ENCODE results near the gene ADISSP. TPM values are rescaled to one million over a fixed set of nuclear protein-coding genes. Genes with fewer than 3 reads are reported as not detected.

Gene ADISSP
- total and polyA plus RNA-seq, 9 of the 15 experiments (the other 6 are each of a cell fraction or from before 2014, with no cell fraction given) = 1.4 to 70.6 (median 23.4) TPM

- TF ChIP-seq ZNF121 (CRISPR knock-in tag; conservative IDR thresholded peaks at IDR 0.05) (peak; percentile 21; the same call in 1 of the 2 replicates), NFIC (IDR thresholded peaks at IDR 0.05) (peak; percentile 41; the same call in 1 of the 2 replicates), E2F3 (CRISPR knock-in tag; IDR thresholded peaks at IDR 0.05) (no peak)
- Histone ChIP-seq H4K20me1 (replicated peaks; ENCODE audit: control insufficient read depth, insufficient read depth, low read length) (no peaks in the 10 kb centered on the region), H3K27me3 (ENCODE audit: control insufficient read depth in 2 of 2, insufficient read depth in 2 of 2, low read length in 2 of 2) (no peaks in the 10 kb centered on the region), H3K79me2 (ENCODE audit: control insufficient read depth, insufficient read depth, low read length) (no peaks in the 10 kb centered on the region), H3K4me2 (ENCODE audit: insufficient read depth, low read length) (no peak overlapping the region), H2AFZ (ENCODE audit: low read depth, low read length) (no peak overlapping the region), H3K27ac (ENCODE audit: extremely low read depth, low read depth, low read length) (no peak overlapping the region), H3K4me3 (no peak overlapping the region), H3K9ac (ENCODE audit: insufficient read depth in 1 of 2, low read depth in 2 of 2, low read length in 2 of 2) (no peak overlapping the region), H3K9me1 (ENCODE audit: control insufficient read depth, insufficient read depth, low read length) (no peaks in the 10 kb centered on the region), H3K36me3 (ENCODE audit: control insufficient read depth, insufficient read depth, low read length) (no peaks in the 10 kb centered on the region), H3K9me3 (replicated peaks; ENCODE audit: control insufficient read depth, insufficient read depth, low read depth, low read length) (no peaks in the 10 kb centered on the region), H3K4me1 (replicated peaks in 1 of 2; ENCODE audit: control insufficient read depth in 2 of 2, insufficient read depth in 2 of 2, low read length in 2 of 2) (peaks cover 18 to 21% of the 10 kb centered on the region in 2 experiments)
- no TSS peak for BruUV-seq (replicated peaks)
- ChIA-PET POLR2A (interaction anchor here (0.6 kb wide), 1 partner anchor 13 kb away, joined by 3 read pairs; no protein-coding TSS in a partner anchor), CTCF (ENCODE audit: low intra/inter-chr PET ratio) (no interaction called here)
- in situ Hi-C loops (cut with MboI) (no loop called here), intact Hi-C loops (cut with micrococcal nuclease) (no loop called here)
- ATAC-seq = no peak
- WGBS (ENCODE audit: insufficient coverage, low coverage, missing lambda C conversion rate) = 67% methylated on average over 9 of the region's 12 CpGs
- FAIRE-seq = no peak
- DNase-seq (ENCODE audit: extremely low read depth in 1 of 4, low spot score in 3 of 4) = peak in 1 of 4 experiments; percentile 1
Measured at GRCh38 chr20:3813848-3814581, 46.5 kb upstream of the ADISSP start.

GRCh38 chr20:3812975-3813847 is 45.7 kb upstream of the ADISSP start:
- ATAC-seq (no peak), DNase-seq (ENCODE audit: extremely low read depth in 1 of 4, low spot score in 3 of 4) (no peak), FAIRE-seq (no peak)
- no peaks in the 10 kb centered on the region for H3K36me3 ChIP-seq (ENCODE audit: control insufficient read depth, insufficient read depth, low read length)
- no peak overlapping the region for H3K9ac ChIP-seq (ENCODE audit: insufficient read depth in 1 of 2, low read depth in 2 of 2, low read length in 2 of 2)
- H3K27me3 ChIP-seq (ENCODE audit: control insufficient read depth in 2 of 2, insufficient read depth in 2 of 2, low read length in 2 of 2) = no peaks in the 10 kb centered on the region
- H2AFZ ChIP-seq (ENCODE audit: low read depth, low read length) = no peak overlapping the region
- ChIA-PET POLR2A (interaction anchor here (0.5 to 0.6 kb wide), 3 partner anchors 8 to 77 kb away, joined by 3 read pairs; no protein-coding TSS in a partner anchor), CTCF (ENCODE audit: low intra/inter-chr PET ratio) (no interaction called here)
- intact Hi-C loops (cut with micrococcal nuclease) = no loop called here
- no peak overlapping the region for H3K4me3 ChIP-seq
- H4K20me1 ChIP-seq (replicated peaks; ENCODE audit: control insufficient read depth, insufficient read depth, low read length) = no peaks in the 10 kb centered on the region
- peaks cover 10 to 14% of the 10 kb centered on the region in 2 experiments for H3K4me1 ChIP-seq (replicated peaks in 1 of 2; ENCODE audit: control insufficient read depth in 2 of 2, insufficient read depth in 2 of 2, low read length in 2 of 2)
- no peaks in the 10 kb centered on the region for H3K79me2 ChIP-seq (ENCODE audit: control insufficient read depth, insufficient read depth, low read length)
- H3K27ac ChIP-seq (ENCODE audit: extremely low read depth, low read depth, low read length) = no peak overlapping the region
- no peak overlapping the region for H3K4me2 ChIP-seq (ENCODE audit: insufficient read depth, low read length)
- WGBS (ENCODE audit: insufficient coverage, low coverage, missing lambda C conversion rate) = 47% methylated on average over 8 of the region's 8 CpGs
- no peaks in the 10 kb centered on the region for H3K9me1 ChIP-seq (ENCODE audit: control insufficient read depth, insufficient read depth, low read length)
- no TSS peak for BruUV-seq (replicated peaks)
- in situ Hi-C loops (cut with MboI) = no loop called here
- no peaks in the 10 kb centered on the region for H3K9me3 ChIP-seq (replicated peaks; ENCODE audit: control insufficient read depth, insufficient read depth, low read depth, low read length)
- no peak for TF ChIP-seq CBX1 (IDR thresholded peaks at IDR 0.05; ENCODE audit: low read depth)

Data from K562 (cell line).